Epithelial cell of esophagus (primary cell): ENCODE measurements around the gene RIC3.

ENCODE experiments used
- DNase-seq: peaks from one replicate; pipeline ENCODE4 v3.0.0; 2010; ENCODE audit warnings: low read depth
- H3K4me3 ChIP-seq: 2 replicates; pipeline ENCODE4 v1.5.1; 2011; ENCODE audit warnings: mild to moderate bottlenecking, low read length, control low read depth
- TF ChIP-seq, protein P1 (sequence below): IDR thresholded peaks from 2 replicates; pipeline ENCODE4 v1.5.1; 2011; ENCODE audit warnings: low read depth, mild to moderate bottlenecking, low read length, control low read depth, inconsistent platforms; ENCODE audit not compliant: insufficient read depth; ENCODE audit errors: missing control alignments

RIC3 gene

DNA sequence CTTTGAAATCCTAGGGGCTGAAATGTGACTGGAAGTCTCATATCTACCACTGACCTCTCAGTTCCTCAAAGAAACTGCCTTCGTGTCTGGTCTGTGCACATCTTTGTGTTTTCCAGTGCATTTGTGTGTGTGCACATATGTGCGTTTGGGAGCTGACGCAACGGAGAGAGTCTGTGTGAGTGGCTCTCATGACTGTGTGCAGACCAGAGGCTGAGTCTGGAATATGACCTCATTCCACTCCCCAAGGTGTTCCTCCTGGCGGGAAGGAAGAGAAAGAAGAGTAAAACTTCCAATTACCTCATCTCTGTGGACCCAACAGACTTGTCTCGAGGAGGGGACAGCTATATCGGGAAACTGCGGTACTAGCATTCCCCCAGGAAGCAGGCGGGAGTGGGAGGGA, 71.4 kb downstream of the RIC3 start:
- TF ChIP-seq, protein P1, sequence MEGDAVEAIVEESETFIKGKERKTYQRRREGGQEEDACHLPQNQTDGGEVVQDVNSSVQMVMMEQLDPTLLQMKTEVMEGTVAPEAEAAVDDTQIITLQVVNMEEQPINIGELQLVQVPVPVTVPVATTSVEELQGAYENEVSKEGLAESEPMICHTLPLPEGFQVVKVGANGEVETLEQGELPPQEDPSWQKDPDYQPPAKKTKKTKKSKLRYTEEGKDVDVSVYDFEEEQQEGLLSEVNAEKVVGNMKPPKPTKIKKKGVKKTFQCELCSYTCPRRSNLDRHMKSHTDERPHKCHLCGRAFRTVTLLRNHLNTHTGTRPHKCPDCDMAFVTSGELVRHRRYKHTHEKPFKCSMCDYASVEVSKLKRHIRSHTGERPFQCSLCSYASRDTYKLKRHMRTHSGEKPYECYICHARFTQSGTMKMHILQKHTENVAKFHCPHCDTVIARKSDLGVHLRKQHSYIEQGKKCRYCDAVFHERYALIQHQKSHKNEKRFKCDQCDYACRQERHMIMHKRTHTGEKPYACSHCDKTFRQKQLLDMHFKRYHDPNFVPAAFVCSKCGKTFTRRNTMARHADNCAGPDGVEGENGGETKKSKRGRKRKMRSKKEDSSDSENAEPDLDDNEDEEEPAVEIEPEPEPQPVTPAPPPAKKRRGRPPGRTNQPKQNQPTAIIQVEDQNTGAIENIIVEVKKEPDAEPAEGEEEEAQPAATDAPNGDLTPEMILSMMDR, result no peak
- no peak overlapping the region for H3K4me3 ChIP-seq
- no peak for DNase-seq

DNA sequence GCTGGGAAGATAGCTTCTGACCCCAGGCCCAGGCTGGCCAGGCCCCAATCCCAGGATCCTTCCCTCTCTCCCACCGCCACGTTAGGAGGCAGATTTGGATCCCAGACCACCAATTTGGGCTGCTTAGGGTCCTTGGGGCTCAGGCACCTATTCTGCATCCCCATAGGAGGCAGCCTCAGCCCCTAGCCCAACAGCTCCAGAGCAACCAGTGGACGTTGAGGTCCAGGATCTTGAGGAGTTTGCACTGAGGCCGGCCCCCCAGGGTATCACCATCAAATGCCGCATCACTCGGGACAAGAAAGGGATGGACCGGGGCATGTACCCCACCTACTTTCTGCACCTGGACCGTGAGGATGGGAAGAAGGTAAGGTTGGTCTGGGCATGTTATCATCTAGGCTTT, 71.8 kb downstream of the RIC3 start:
- TF ChIP-seq, protein P1, result no peak
- H3K4me3 ChIP-seq, result no peak overlapping the region
- no peak for DNase-seq

GRCh38 chr11:8096575-8096974, 72.2 kb downstream of the RIC3 start:
- no peak overlapping the region for H3K4me3 ChIP-seq
- DNase-seq, result no peak
- TF ChIP-seq, protein P1, result no peak

DNA sequence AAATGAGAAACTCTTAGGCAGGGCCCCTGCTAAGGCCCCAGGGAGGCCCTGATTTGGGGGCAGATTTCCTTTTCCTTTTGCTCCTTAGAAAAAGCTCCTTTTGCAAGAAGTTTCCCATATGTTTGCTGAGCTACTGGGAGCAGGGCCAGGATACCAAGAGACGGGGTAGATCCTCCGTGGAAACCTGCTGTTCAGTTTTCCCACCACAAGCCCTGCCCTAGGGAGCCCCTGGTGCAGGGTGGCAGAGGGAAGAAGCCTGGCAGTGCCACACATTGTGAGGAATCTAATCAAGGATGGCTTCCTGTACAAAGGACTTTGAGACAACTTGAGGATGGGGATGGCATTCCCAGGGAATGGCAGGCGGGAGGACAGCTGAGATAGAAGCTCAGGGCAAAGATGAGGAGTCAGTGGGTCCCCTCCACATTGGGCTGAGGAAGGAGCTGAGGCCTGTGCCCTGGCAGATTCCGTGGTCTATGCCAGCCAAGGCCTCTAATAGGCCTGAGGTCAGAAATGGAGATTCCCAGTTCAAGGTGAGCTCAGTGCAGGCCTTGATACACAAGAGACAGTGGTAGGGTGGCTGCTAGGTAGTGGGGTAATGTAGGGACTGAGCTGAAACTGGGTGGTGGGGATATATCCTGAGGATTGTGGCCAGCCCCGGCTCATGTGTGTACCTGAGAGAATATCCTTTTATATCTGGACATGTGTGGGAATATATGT, 72.9 kb downstream of the RIC3 start:
- TF ChIP-seq, protein P1, result no peak
- no peak overlapping the region for H3K4me3 ChIP-seq
- no peak for DNase-seq

DNA sequence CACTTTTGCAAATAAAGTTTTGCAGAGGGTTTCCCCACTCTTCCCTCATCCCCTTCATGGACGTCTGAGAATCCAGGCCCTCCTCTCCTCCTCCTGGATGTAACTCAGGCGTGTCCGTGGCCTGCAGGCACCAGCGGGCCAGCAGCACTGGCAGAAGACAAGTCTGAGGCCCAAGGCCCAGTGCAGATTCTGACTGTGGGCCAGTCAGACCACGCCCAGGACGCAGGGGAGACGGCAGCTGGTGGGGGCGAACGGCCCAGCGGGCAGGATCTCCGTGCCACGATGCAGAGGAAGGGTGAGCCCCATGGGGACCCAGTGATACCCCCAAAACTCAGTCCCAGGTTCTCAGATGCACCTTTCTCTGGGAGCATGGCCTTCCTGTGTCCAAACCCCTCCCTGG, 73.5 kb downstream of the RIC3 start:
- H3K4me3 ChIP-seq, result no peak overlapping the region
- TF ChIP-seq, protein P1, result no peak
- no peak for DNase-seq

DNA sequence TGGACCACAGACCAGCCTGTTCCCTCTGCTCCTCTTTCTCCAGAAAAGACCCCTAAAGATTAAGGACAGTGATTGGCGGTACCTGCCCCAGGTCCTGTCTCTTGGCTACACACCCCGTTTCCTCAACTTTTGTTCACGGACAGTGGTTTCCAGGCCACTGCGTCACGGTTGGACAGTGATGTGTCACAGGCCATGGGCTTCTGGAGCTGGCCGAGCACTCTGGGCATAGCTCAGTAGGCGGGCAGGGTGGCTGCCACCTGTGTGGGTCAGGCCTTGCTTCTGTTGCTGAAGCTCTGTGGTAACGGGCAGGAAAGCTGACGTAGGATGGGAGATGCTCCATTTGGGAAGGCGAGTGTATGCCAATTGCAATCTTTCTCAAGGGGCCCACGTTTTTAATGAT, 74.2 kb downstream of the RIC3 start:
- DNase-seq, result no peak
- TF ChIP-seq, protein P1, result no peak
- no peak overlapping the region for H3K4me3 ChIP-seq
